SJCRH30 (cell line): ENCODE data around the gene NAPSA. TPM values are rescaled to one million over a fixed set of nuclear protein-coding genes. Genes with fewer than 3 reads are reported as not detected.
"Not testable (repeated sequence)": the region's sequence is repeated elsewhere in the genome, so short reads cannot be mapped to it uniquely, and the experiment has no call there.

Experiments used
- DNase-seq, 2 experiments: peaks; one replicate each; pipeline ENCODE4 v3.0.0-alpha.2; 2015 to 2020
- H3K27ac ChIP-seq: fragments of 250-450 bp; sonication (Bioruptor Pico); 2 replicates; pipeline ENCODE4 v1.5.1; 2020; ENCODE audit warnings: mild to moderate bottlenecking, moderate library complexity
- H3K27me3 ChIP-seq: fragments of 250-450 bp; sonication (Bioruptor Pico); 2 replicates; pipeline ENCODE4 v1.5.1; 2020; ENCODE audit warnings: mild to moderate bottlenecking, moderate library complexity
- H3K36me3 ChIP-seq: fragments of 250-450 bp; sonication (Bioruptor Pico); 2 replicates; pipeline ENCODE4 v1.5.1; 2020; ENCODE audit warnings: mild to moderate bottlenecking, moderate library complexity
- H3K4me1 ChIP-seq: fragments of 250-450 bp; sonication (Bioruptor Pico); 2 replicates; pipeline ENCODE4 v1.5.1; 2020; ENCODE audit warnings: mild to moderate bottlenecking, moderate library complexity
- H3K4me3 ChIP-seq: fragments of 250-450 bp; sonication (Bioruptor Pico); 2 replicates; pipeline ENCODE4 v1.5.1; 2020; ENCODE audit warnings: mild to moderate bottlenecking, moderate library complexity
- H3K9me3 ChIP-seq: fragments of 250-450 bp; sonication (Bioruptor Pico); replicated peaks from 2 replicates; pipeline ENCODE4 v1.5.1; 2020; ENCODE audit warnings: mild to moderate bottlenecking, moderate library complexity
- total RNA-seq: library from RNA; depleted of rRNA; stranded (reverse); fragments of >200 nt; shearing (Covaris generic); gene quantifications from 2 replicates; pipeline ENCODE4 v1.2.3, GENCODE V29; 2014

NAPSA gene
- total RNA-seq, 1 experiment from 2014 or later: 0.08 TPM

GRCh38 chr19:50392759-50393158 is 27.3 kb upstream of the NAPSA start:
- Histone ChIP-seq H3K4me1 (no peaks in the 10 kb centered on the region), H3K27me3 (no peaks in the 10 kb centered on the region), H3K27ac (no peak overlapping the region), H3K4me3 (no peak overlapping the region), H3K36me3 (peaks cover 40% of the 10 kb centered on the region), H3K9me3 (no peaks in the 10 kb centered on the region)
- DNase-seq: no peak

- peaks cover 55% of the 10 kb centered on the region for H3K36me3 ChIP-seq
- not testable (repeated sequence) for H3K9me3 ChIP-seq, DNase-seq, H3K4me3 ChIP-seq, H3K27me3 ChIP-seq, H3K4me1 ChIP-seq, H3K27ac ChIP-seq
These were observed 25.5 kb upstream of the NAPSA start for GRCh38 chr19:50390952-50391351.

GRCh38 chr19:50390295-50390694 is 24.9 kb upstream of the NAPSA start:
- H3K9me3 ChIP-seq, H3K4me3 ChIP-seq, H3K27ac ChIP-seq, H3K4me1 ChIP-seq, DNase-seq, H3K27me3 ChIP-seq: not testable (repeated sequence)
- H3K36me3 ChIP-seq: peaks cover 55% of the 10 kb centered on the region

GRCh38 chr19:50387868-50388245 is 22.4 kb upstream of the NAPSA start:
- DNase-seq: no peak
- no peak overlapping the region for H3K27ac ChIP-seq
- H3K27me3 ChIP-seq: no peaks in the 10 kb centered on the region
- H3K36me3 ChIP-seq: peaks cover 42% of the 10 kb centered on the region
- H3K4me3 ChIP-seq: no peak overlapping the region
- H3K4me1 ChIP-seq: no peaks in the 10 kb centered on the region
- no peaks in the 10 kb centered on the region for H3K9me3 ChIP-seq

GRCh38 chr19:50387176-50387867 is 21.9 kb upstream of the NAPSA start:
- Histone ChIP-seq H3K4me1 (no peaks in the 10 kb centered on the region), H3K36me3 (peaks cover 37% of the 10 kb centered on the region), H3K4me3 (no peak overlapping the region), H3K9me3 (no peaks in the 10 kb centered on the region), H3K27me3 (no peaks in the 10 kb centered on the region), H3K27ac (no peak overlapping the region)
- DNase-seq: no peak

GRCh38 chr19:50384685-50385535 is 19.5 kb upstream of the NAPSA start:
- DNase-seq: peak in 1 of 2 experiments; percentile 42
- Histone ChIP-seq H3K4me3 (peak overlapping the region; percentile 73), H3K4me1 (no peaks in the 10 kb centered on the region), H3K27ac (peak overlapping the region; percentile 83), H3K9me3 (no peaks in the 10 kb centered on the region), H3K27me3 (no peaks in the 10 kb centered on the region), H3K36me3 (peaks cover 19% of the 10 kb centered on the region)

GRCh38 chr19:50383852-50384684 is 18.6 kb upstream of the NAPSA start, which contains the start of gene POLD1:
Gene POLD1, plus strand, starts transcription at chr19:50384347. Its CDS starts 14,505 bp downstream, at chr19:50398852.
- peak within 1 kb of the TSS; percentile 83 for H3K27ac ChIP-seq
- H3K27me3 ChIP-seq: no peaks in the 10 kb centered on the region
- no peaks in the 10 kb centered on the region for H3K4me1 ChIP-seq
- peak within 1 kb of the TSS; percentile 73 for H3K4me3 ChIP-seq
- H3K9me3 ChIP-seq: no peaks in the 10 kb centered on the region
- H3K36me3 ChIP-seq: peaks cover 19% of the 10 kb centered on the region
- DNase-seq: peak; percentile 98

- no peak for DNase-seq
- Histone ChIP-seq H3K27me3 (no peaks in the 10 kb centered on the region), H3K4me3 (peak overlapping the region; percentile 73), H3K4me1 (no peaks in the 10 kb centered on the region), H3K36me3 (peaks cover 19% of the 10 kb centered on the region), H3K27ac (no peak overlapping the region; the same call in 1 of the 2 replicates), H3K9me3 (no peaks in the 10 kb centered on the region)
These were observed 17.8 kb upstream of the NAPSA start for GRCh38 chr19:50383001-50383851.

GRCh38 chr19:50381881-50382729 is 16.7 kb upstream of the NAPSA start:
- Histone ChIP-seq H3K27ac (no peak overlapping the region), H3K4me3 (no peak overlapping the region), H3K9me3 (no peaks in the 10 kb centered on the region), H3K36me3 (peaks cover 14% of the 10 kb centered on the region), H3K27me3 (no peaks in the 10 kb centered on the region), H3K4me1 (no peaks in the 10 kb centered on the region)
- DNase-seq: no peak

- no peak overlapping the region for H3K27ac ChIP-seq
- H3K36me3 ChIP-seq: peaks cover 3% of the 10 kb centered on the region; the same call in 1 of the 2 replicates
- DNase-seq: no peak
- no peak overlapping the region for H3K4me3 ChIP-seq
- no peaks in the 10 kb centered on the region for H3K9me3 ChIP-seq
- H3K27me3 ChIP-seq: no peaks in the 10 kb centered on the region
- H3K4me1 ChIP-seq: no peaks in the 10 kb centered on the region
These were observed 15.3 kb upstream of the NAPSA start for GRCh38 chr19:50380751-50381151.

- H3K4me1 ChIP-seq: no peaks in the 10 kb centered on the region
- no peak overlapping the region for H3K27ac ChIP-seq
- no peak overlapping the region for H3K4me3 ChIP-seq
These were observed 14.7 kb upstream of the NAPSA start for GRCh38 chr19:50380137-50380536.

GRCh38 chr19:50379602-50380001 is 14.2 kb upstream of the NAPSA start:
- no peaks in the 10 kb centered on the region for H3K9me3 ChIP-seq
- no peaks in the 10 kb centered on the region for H3K4me1 ChIP-seq
- H3K36me3 ChIP-seq: peaks cover 3% of the 10 kb centered on the region; the same call in 1 of the 2 replicates
- DNase-seq: no peak
- no peak overlapping the region for H3K27ac ChIP-seq
- H3K27me3 ChIP-seq: no peaks in the 10 kb centered on the region
- no peak overlapping the region for H3K4me3 ChIP-seq

More at GRCh38 chr19:50380137-50380536, 14.7 kb upstream of the NAPSA start:
- Histone ChIP-seq H3K36me3 (peaks cover 3% of the 10 kb centered on the region; the same call in 1 of the 2 replicates), H3K27me3 (no peaks in the 10 kb centered on the region), H3K9me3 (no peaks in the 10 kb centered on the region)
- DNase-seq: no peak

GRCh38 chr19:50378863-50379236 is 13.4 kb upstream of the NAPSA start:
- DNase-seq: no peak
- Histone ChIP-seq H3K4me3 (no peak overlapping the region), H3K36me3 (peaks cover 3% of the 10 kb centered on the region; the same call in 1 of the 2 replicates), H3K27ac (no peak overlapping the region), H3K27me3 (no peaks in the 10 kb centered on the region), H3K9me3 (no peaks in the 10 kb centered on the region), H3K4me1 (no peaks in the 10 kb centered on the region)
